A673 (cell line): ENCODE measurements around the gene NEDD4L. TPM values are rescaled to one million over a fixed set of nuclear protein-coding genes. Genes with fewer than 3 reads are reported as not detected.

Experiments used
- BruUV-seq: library from RNA; stranded (reverse); fragments of 400-500 nt; replicated peaks from 2 replicates; lab custom pipeline; 2021; lab: Mats Ljungman, UMichigan
- CTCF ChIA-PET: fragments of 300-600 bp; sonication (Branson Sonifier 250); formaldehyde crosslinking; loops from one replicate; lab custom pipeline; 2022; ENCODE audit warnings: antibody characterized with exemption; lab: Charles Lee
- POLR2A ChIA-PET: fragments of 300-600 bp; sonication (Branson Sonifier 250); formaldehyde crosslinking; loops from one replicate; lab custom pipeline; 2022; ENCODE audit warnings: antibody characterized with exemption; ENCODE audit not compliant: low non-redundant PET; lab: Charles Lee
- DNase-seq: peaks from one replicate; pipeline ENCODE4 v3.0.0-alpha.2; 2015; ENCODE audit warnings: low spot score
- H3K27ac ChIP-seq: fragments of 200-600 bp; sonication (generic); 2 replicates; pipeline ENCODE4 v1.5.1; 2016; ENCODE audit warnings: mixed run types, low read depth, mild to moderate bottlenecking, mixed read lengths, antibody characterized with exemption, low read length; ENCODE audit not compliant: poor library complexity, severe bottlenecking
- H3K27me3 ChIP-seq: fragments of 200-600 bp; sonication (generic); replicated peaks from 2 replicates; pipeline ENCODE4 v1.6.1; 2017; ENCODE audit warnings: mixed run types, low read depth, mild to moderate bottlenecking, mixed read lengths, antibody characterized with exemption, low read length; ENCODE audit not compliant: insufficient read depth, poor library complexity
- H3K36me3 ChIP-seq: fragments of 200-600 bp; sonication (generic); 2 replicates; pipeline ENCODE4 v1.6.1; 2016; ENCODE audit warnings: mixed run types, mild to moderate bottlenecking, mixed read lengths, antibody characterized with exemption, low read length; ENCODE audit not compliant: insufficient read depth, poor library complexity, severe bottlenecking
- H3K4me1 ChIP-seq: fragments of 200-600 bp; sonication (generic); 2 replicates; pipeline ENCODE4 v1.6.1; 2017; ENCODE audit warnings: mixed run types, mild to moderate bottlenecking, mixed read lengths, antibody characterized with exemption, low read length; ENCODE audit not compliant: insufficient read depth, poor library complexity, severe bottlenecking
- H3K4me3 ChIP-seq: fragments of 200-600 bp; sonication (generic); 2 replicates; pipeline ENCODE4 v1.5.1; 2016; ENCODE audit warnings: low read depth, mixed run types, mild to moderate bottlenecking, mixed read lengths, low read length; ENCODE audit not compliant: poor library complexity, severe bottlenecking
- H3K9me3 ChIP-seq: fragments of 200-600 bp; sonication (generic); 2 replicates; pipeline ENCODE4 v1.6.1; 2016; ENCODE audit warnings: mixed run types, low read depth, mild to moderate bottlenecking, mixed read lengths, antibody characterized with exemption, low read length; ENCODE audit not compliant: poor library complexity, severe bottlenecking
- CTCF ChIP-seq: fragments of 300-800, 200-600 bp; sonication (generic); conservative IDR thresholded peaks from 2 replicates; pipeline ENCODE4 v1.5.1; 2017; ENCODE audit warnings: low read depth, mild to moderate bottlenecking, antibody characterized with exemption, low read length, moderate library complexity, mixed read lengths
- EZH2 ChIP-seq: fragments of 200-600 bp; sonication (generic); IDR thresholded peaks from 2 replicates; pipeline ENCODE4 v1.6.1; 2017; ENCODE audit warnings: borderline replicate concordance, low read depth, mild to moderate bottlenecking, mixed read lengths, antibody characterized with exemption, low read length; ENCODE audit not compliant: poor library complexity, severe bottlenecking
- intact Hi-C: fragments of 100-400 bp; cut with micrococcal nuclease; formaldehyde crosslinking; loops from one replicate; pipeline ENCODE4 v1.10.0; 2022; ENCODE audit not compliant: unreplicated experiment
- total RNA-seq: library from RNA; stranded (reverse); gene quantifications from 2 replicates; pipeline ENCODE4 v1.2.3, GENCODE V29; 2021

NEDD4L gene
- total RNA-seq, 1 experiment from 2014 or later, result 15.3 TPM

DNA sequence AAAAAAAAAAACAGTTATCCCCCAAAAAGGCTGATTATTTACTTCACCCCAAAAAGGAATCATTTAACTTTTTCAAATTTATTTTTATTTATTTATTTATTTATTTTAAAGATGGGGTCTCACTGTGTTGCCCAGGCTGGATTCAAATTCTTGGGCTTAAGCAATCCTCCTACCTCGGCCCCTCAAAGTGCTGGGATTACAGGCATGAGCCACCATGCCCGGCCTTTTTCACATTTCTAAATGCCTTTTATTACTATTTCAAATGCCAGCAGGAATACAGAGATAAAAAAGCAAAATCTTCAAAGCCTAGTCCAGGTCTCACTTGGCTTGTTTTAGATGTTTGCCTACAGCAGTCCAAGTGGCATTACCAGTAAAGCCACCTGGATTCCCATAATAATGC, 345.7 kb downstream of the NEDD4L start:
- H3K36me3 ChIP-seq, result no peaks in the 10 kb centered on the region
- CTCF ChIA-PET, result no interaction called here
- H3K4me1 ChIP-seq, result no peaks in the 10 kb centered on the region
- H3K27me3 ChIP-seq, result no peaks in the 10 kb centered on the region
- POLR2A ChIA-PET, result no interaction called here
- DNase-seq, result no peak
- H3K9me3 ChIP-seq, result no peaks in the 10 kb centered on the region
- no peak overlapping the region for H3K4me3 ChIP-seq
- no peak overlapping the region for H3K27ac ChIP-seq
- no TSS peak for BruUV-seq
- intact Hi-C loops, result no loop called here
- TF ChIP-seq EZH2 (no peak), CTCF (no peak)

DNA sequence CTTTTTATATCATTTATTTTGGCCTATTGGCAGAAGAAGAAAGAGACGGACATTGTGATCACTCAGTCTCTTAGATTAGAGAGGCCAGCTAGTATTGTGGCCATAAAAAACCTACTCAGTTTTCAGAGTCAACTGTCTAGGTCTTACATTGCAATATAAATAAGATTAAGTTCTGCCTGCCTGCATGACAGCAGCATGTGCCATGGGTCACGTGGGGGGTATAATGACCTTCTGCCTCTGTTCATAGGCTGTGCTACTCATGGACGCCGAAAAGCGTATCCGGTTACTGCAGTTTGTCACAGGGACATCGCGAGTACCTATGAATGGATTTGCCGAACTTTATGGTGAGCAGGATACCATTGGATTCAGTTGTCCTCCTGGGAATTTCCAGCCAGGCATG, 346.4 kb downstream of the NEDD4L start:
- TF ChIP-seq EZH2, result no peak
- TF ChIP-seq CTCF, result no peak
- intact Hi-C loops, result no loop called here
- no peaks in the 10 kb centered on the region for H3K27me3 ChIP-seq
- BruUV-seq, result no TSS peak
- no peaks in the 10 kb centered on the region for H3K4me1 ChIP-seq
- no peaks in the 10 kb centered on the region for H3K36me3 ChIP-seq
- H3K4me3 ChIP-seq, result no peak overlapping the region
- no peaks in the 10 kb centered on the region for H3K9me3 ChIP-seq
- no peak overlapping the region for H3K27ac ChIP-seq
- ChIA-PET POLR2A (no interaction called here), CTCF (no interaction called here)
- no peak for DNase-seq

- Histone ChIP-seq H3K27ac (no peak overlapping the region), H3K4me3 (no peak overlapping the region), H3K36me3 (no peaks in the 10 kb centered on the region), H3K4me1 (no peaks in the 10 kb centered on the region), H3K9me3 (no peaks in the 10 kb centered on the region), H3K27me3 (no peaks in the 10 kb centered on the region)
- POLR2A ChIA-PET, result no interaction called here
- CTCF ChIA-PET, result interaction anchor here (1.2 kb wide), 1 partner anchor 103 kb away, joined by 3 read pairs; no protein-coding TSS in a partner anchor
- TF ChIP-seq EZH2 (no peak), CTCF (no peak)
- intact Hi-C loops, result no loop called here
- DNase-seq, result peak; percentile 19
- BruUV-seq, result no TSS peak
These were observed 347.3 kb downstream of the NEDD4L start for GRCh38 chr18:58391231-58391825.
